GM18868 (cell line): ENCODE measurements around the gene SUN3.
A peak's percentile ranks its signal among the peaks of the same experiment; 100 is the strongest.
"Not testable (repeated sequence)": the region's sequence is repeated elsewhere in the genome, so short reads cannot be mapped to it uniquely, and the experiment has no call there.

Experiments used
- ATAC-seq: cut with Tn5 transposase; IDR thresholded peaks from one replicate; pipeline ENCODE4 v1.9.1; 2021; ENCODE audit warnings: mild to moderate bottlenecking, moderate library complexity; ENCODE audit not compliant: unreplicated experiment

Gene SUN3

GRCh38 chr7:47946581-47947354, 82.1 kb downstream of the SUN3 start:
- no peak for ATAC-seq

GRCh38 chr7:47945261-47946015, 83.5 kb downstream of the SUN3 start:
- peak; percentile 67 for ATAC-seq

- peak; percentile 8 for ATAC-seq
These were observed 84.2 kb downstream of the SUN3 start for GRCh38 chr7:47944536-47945260.

GRCh38 chr7:47943676-47944474, 85.0 kb downstream of the SUN3 start:
- ATAC-seq: no peak

- not testable (repeated sequence) for ATAC-seq
These were observed 86.3 kb downstream of the SUN3 start for GRCh38 chr7:47942651-47943050.

GRCh38 chr7:47942132-47942531, 86.8 kb downstream of the SUN3 start:
- ATAC-seq: no peak

- ATAC-seq: no peak
These were observed 87.6 kb downstream of the SUN3 start for GRCh38 chr7:47941136-47941844.

- no peak for ATAC-seq
These were observed 88.6 kb downstream of the SUN3 start for GRCh38 chr7:47940088-47941013.

GRCh38 chr7:47939425-47940036, 89.4 kb downstream of the SUN3 start:
- ATAC-seq: no peak

- ATAC-seq: no peak
These were observed 90.2 kb downstream of the SUN3 start for GRCh38 chr7:47938574-47939165.

GRCh38 chr7:47937711-47938573, 91.0 kb downstream of the SUN3 start:
- ATAC-seq: peak; percentile 57
